VCaP (cell line): ENCODE measurements around the gene ALLC.
A peak's percentile ranks its signal among the peaks of the same experiment; 100 is the strongest.

ENCODE experiments used
- H3K27ac ChIP-seq: fragments of 450-650 bp; 2 replicates; pipeline ENCODE4 v1.5.1; 2017
- TF ChIP-seq, protein P1 (sequence below): fragments of 450-650 bp; conservative IDR thresholded peaks from 2 replicates; pipeline ENCODE4 v1.5.1; 2017; ENCODE audit warnings: mild to moderate bottlenecking, moderate library complexity

ALLC gene

DNA sequence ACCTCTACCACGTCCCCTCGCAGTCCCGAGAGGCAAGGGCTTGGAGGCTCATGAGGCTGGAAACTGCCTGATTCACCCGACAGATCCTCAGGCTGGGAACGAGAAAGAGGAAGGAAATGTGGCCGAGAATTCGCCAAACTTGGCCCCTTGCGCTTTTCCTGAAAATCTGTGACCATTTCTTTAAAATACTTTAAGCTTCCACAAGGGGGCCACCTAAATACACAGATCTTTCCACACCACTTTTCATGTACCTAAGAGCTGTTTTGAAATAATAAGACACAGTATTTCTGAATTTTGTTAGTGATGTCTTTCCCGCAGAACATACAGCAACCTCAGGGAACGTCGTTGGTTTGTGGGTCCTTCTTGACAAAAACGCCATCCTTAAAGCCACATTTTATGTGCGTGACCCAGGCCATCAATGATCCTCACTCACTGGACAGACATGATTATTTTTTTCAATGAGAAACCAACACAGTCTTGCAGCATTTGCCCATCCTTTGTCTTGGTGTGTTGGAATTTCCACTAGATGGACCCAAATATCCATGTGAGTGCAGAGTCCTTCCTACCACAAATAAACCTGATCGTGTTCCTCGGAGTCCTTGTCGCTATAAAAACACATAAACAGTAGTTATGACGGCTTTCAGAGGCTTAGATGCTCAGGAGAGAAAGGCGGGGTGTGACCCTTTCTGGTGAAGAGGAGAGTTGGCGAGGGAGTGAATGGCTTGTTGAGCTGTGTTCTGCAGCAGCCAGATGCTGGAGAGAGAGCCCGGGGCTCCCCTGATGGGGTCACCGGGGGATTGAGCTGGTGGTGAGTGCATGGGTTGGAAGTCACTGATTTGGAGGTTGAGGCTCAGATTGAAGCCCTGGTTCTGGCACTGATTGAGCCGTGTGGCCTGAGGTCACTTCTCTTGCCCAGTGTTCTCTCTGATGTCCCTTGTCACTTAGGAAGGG, 70.4 kb downstream of the ALLC start:
- no peak overlapping the region for H3K27ac ChIP-seq

DNA sequence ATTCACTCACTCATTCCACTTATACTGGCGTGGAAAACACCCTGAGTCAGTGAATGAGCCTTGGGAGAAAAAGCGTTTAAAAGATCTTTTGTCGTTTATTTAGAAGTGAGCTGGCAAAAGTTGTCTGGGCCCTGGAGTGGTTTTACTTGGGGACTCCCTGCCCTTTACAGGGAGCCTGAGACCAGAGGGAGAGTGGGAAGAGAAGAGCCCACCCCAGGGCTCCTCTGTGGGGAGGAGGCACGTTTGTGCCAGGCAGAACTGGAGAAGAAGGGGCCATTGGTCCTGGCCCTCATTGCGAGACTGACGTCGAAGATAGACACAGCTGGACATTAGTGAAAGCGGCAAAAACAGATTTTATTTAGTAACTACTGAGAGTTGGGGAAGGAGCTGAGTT, 71.1 kb downstream of the ALLC start:
- no peak overlapping the region for H3K27ac ChIP-seq
- TF ChIP-seq, protein P1, sequence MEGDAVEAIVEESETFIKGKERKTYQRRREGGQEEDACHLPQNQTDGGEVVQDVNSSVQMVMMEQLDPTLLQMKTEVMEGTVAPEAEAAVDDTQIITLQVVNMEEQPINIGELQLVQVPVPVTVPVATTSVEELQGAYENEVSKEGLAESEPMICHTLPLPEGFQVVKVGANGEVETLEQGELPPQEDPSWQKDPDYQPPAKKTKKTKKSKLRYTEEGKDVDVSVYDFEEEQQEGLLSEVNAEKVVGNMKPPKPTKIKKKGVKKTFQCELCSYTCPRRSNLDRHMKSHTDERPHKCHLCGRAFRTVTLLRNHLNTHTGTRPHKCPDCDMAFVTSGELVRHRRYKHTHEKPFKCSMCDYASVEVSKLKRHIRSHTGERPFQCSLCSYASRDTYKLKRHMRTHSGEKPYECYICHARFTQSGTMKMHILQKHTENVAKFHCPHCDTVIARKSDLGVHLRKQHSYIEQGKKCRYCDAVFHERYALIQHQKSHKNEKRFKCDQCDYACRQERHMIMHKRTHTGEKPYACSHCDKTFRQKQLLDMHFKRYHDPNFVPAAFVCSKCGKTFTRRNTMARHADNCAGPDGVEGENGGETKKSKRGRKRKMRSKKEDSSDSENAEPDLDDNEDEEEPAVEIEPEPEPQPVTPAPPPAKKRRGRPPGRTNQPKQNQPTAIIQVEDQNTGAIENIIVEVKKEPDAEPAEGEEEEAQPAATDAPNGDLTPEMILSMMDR, result no peak

More for the DNA sequence above, 70.4 kb downstream of the ALLC start:
- TF ChIP-seq, protein P1, result peak; percentile 76

DNA sequence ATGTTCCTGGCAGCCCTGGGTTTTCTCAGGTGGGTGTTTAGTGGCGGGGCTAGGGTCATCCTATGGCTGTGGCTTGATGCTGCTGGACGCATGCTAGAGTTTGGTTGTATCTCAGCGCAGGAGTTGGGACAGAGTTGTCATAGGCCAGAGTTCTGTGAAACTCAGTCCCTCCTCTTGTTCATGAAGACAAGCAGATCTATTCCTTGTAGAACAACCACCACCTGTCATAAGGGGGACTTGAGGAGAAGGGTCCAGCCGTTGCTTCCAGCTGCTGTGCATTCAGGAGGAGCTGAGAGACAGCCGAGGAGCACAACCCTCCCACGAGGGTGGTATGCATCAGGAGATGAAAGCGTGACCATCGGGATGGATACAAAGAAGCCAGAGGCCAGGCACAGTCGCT, 71.8 kb downstream of the ALLC start:
- no peak overlapping the region for H3K27ac ChIP-seq
- TF ChIP-seq, protein P1, result no peak

DNA sequence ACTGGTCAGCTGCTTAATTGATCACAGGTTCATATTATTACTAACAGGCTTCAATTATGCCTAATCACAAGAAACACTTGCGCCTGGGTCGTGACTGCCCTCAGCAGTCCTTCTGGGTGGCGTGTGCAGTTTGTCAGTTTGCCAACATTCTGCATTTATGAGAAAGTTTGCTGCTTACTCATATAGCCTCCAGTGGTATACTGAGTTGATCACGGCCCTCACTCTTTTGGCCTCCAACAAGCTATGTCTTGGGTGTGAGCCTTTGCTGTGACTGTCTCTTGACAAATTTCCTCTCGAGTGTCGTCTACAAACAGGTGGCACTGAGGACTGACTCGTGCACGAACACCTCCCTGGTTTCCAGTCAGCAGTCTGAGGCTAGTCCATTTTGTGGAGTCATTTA, 72.6 kb downstream of the ALLC start:
- TF ChIP-seq, protein P1, result no peak
- no peak overlapping the region for H3K27ac ChIP-seq

DNA sequence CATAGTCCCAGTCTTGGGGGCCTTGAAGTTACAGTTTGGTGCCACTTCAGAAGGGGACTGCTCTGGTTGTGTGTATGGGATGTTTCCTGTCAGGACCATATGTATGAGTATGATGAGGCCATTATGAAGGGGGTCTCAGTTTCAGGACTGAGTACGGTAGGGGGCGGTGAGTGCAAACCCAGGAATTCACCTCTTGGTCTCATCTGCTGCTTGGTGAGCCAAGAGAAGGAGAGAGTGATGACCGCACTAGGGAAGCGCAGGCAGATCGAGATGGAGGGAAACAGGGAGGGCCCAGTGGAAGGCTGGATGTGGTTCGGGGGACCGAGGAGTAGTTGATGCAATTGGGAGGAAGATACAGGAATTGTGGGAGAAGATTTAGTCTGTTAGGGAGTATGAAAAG, 73.8 kb downstream of the ALLC start:
- H3K27ac ChIP-seq, result no peak overlapping the region
- TF ChIP-seq, protein P1, result no peak

DNA sequence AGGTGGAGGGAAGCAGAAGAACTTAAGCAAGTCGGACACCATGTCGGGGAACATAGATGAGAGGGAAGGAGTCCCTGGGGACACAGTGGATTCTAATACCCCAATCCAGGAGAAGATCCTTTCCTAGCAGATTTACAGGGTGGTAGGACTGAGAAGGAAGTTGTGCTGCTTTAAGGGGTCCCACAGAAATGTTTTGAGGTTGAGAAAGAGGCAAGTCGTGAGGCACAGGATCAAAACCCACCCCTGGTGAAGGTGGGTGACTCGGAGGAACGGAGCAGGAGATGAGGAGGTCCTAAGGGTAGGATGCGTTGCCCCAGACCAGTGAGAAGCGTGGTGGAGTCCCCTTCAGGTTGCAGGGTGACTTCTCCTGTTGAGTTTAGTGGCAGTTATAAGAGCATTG, 78.1 kb downstream of the ALLC start:
- H3K27ac ChIP-seq, result no peak overlapping the region
- TF ChIP-seq, protein P1, result no peak

DNA sequence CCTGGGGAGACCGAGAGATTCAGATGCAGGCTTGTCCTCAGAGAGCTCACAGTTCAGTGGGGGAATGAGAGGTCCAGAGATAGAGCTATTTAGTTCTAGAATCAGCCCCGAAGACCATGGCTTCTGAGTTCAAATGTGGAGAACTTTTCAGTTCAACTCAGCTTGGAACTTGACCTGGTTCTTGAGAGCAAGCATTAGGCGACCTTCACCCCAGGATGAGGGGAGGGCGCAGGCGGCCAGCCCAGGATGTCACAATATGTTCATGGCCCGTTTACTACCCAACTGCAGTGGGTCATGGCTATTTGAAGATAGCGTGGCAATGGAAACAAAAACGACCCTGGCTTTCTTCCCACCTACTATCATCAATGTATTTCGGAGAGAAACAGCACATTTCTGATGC, 79.1 kb downstream of the ALLC start:
- no peak overlapping the region for H3K27ac ChIP-seq
- TF ChIP-seq, protein P1, result no peak
